Panc1 (cell line): ENCODE results near the gene MAPRE2. TPM values are rescaled to one million over a fixed set of nuclear protein-coding genes. Genes with fewer than 3 reads are reported as not detected.
"Not testable (repeated sequence)": the region's sequence is repeated elsewhere in the genome, so short reads cannot be mapped to it uniquely, and the experiment has no call there.

Experiments
- ATAC-seq: fragments of 200-7000 bp; cut with Tn5 transposase; 2 replicates; pipeline ENCODE4 v1.9.1; 2020; ENCODE audit warnings: mild to moderate bottlenecking, moderate library complexity
- BruUV-seq: library from RNA; stranded (reverse); fragments of 400-500 nt; replicated peaks from 2 replicates; lab custom pipeline; 2021; lab: Mats Ljungman, UMichigan
- CTCF ChIA-PET: fragments of 300-600 bp; sonication (Branson Sonifier 250); formaldehyde crosslinking; loops from one replicate; lab custom pipeline; 2022; ENCODE audit warnings: antibody characterized with exemption; lab: Charles Lee
- POLR2A ChIA-PET: fragments of 300-600 bp; sonication (Branson Sonifier 250); formaldehyde crosslinking; loops from one replicate; lab custom pipeline; 2022; ENCODE audit warnings: antibody characterized with exemption; lab: Charles Lee
- DNase-seq: peaks from one replicate; pipeline ENCODE4 v3.0.0-alpha.2; 2010; ENCODE audit warnings: low read depth, low spot score
- H3K27ac ChIP-seq: 2 replicates; pipeline ENCODE4 v1.5.1; 2011; ENCODE audit warnings: mild to moderate bottlenecking, low read length, inconsistent platforms
- H3K27me3 ChIP-seq: fragments of 200-500 bp; sonication (Bioruptor generic); 2 replicates; pipeline ENCODE4 v1.6.0; 2014; ENCODE audit warnings: low read length, inconsistent platforms; ENCODE audit not compliant: control insufficient read depth, insufficient read depth
- H3K36me3 ChIP-seq: fragments of 200-500 bp; sonication (Bioruptor generic); 2 replicates; pipeline ENCODE4 v1.5.1; 2014; ENCODE audit warnings: inconsistent platforms, mild to moderate bottlenecking, low read length, moderate library complexity; ENCODE audit not compliant: control insufficient read depth, insufficient read depth
- H3K4me1 ChIP-seq: 2 replicates; pipeline ENCODE4 v1.5.1; 2011; ENCODE audit warnings: inconsistent platforms, mild to moderate bottlenecking, low read length, moderate library complexity; ENCODE audit not compliant: control insufficient read depth, insufficient read depth
- H3K4me3 ChIP-seq, 2 experiments: 2 replicates each; pipeline ENCODE4 v1.5.1; 2011 to 2012; ENCODE audit warnings: low read depth in 2 of 2, low read length in 2 of 2, mild to moderate bottlenecking in 2 of 2, inconsistent platforms in 1 of 2, moderate library complexity in 1 of 2
- H3K9me3 ChIP-seq: fragments of 200-500 bp; sonication (Bioruptor generic); 2 replicates; pipeline ENCODE4 v1.5.1; 2014; ENCODE audit warnings: low read depth, mild to moderate bottlenecking, inconsistent platforms, low read length, moderate library complexity; ENCODE audit not compliant: control insufficient read depth, insufficient read depth
- CTCF ChIP-seq: fragments of 450-650 bp; IDR thresholded peaks from 2 replicates; pipeline ENCODE4 v1.5.1; 2017; ENCODE audit warnings: mild to moderate bottlenecking
- POLR2AphosphoS5 ChIP-seq: IDR thresholded peaks from 2 replicates; pipeline ENCODE4 v1.6.1; 2012; ENCODE audit warnings: mild to moderate bottlenecking, low read depth, low read length, moderate library complexity
- REST ChIP-seq, 2 experiments: IDR thresholded peaks; 2 replicates each; pipeline ENCODE4 v1.6.1; 2011 to 2012; ENCODE audit warnings: low read depth in 2 of 2, control low read depth in 1 of 2, low read length in 1 of 2, mild to moderate bottlenecking in 1 of 2, moderate library complexity in 1 of 2; ENCODE audit not compliant: insufficient read depth in 1 of 2
- SIN3A ChIP-seq: IDR thresholded peaks from 2 replicates; pipeline ENCODE4 v1.6.1; 2012; ENCODE audit warnings: low read depth, mild to moderate bottlenecking, low read length, moderate library complexity, borderline replicate concordance; ENCODE audit not compliant: insufficient read depth
- TCF7L2 ChIP-seq: IDR thresholded peaks from 2 replicates; pipeline ENCODE4 v1.6.1; 2011; ENCODE audit warnings: mild to moderate bottlenecking, low read depth, low read length, inconsistent platforms
- in situ Hi-C: cut with HindIII; loops from 2 replicates; pipeline ENCODE4 v1.10.0; 2016; ENCODE audit warnings: low sequenced_read_pairs, low pct_unique_long_range_greater_than_20kb
- intact Hi-C: fragments of 100-400 bp; cut with micrococcal nuclease; formaldehyde crosslinking; loops from one replicate; pipeline ENCODE4 v1.10.0; 2022; ENCODE audit not compliant: unreplicated experiment
- total RNA-seq: library from RNA; stranded (reverse); gene quantifications from one replicate; pipeline ENCODE4 v1.2.1, GENCODE V29; 2021; ENCODE audit not compliant: unreplicated experiment

The MAPRE2 gene
- total RNA-seq, 1 experiment from 2014 or later: 14.1 TPM

- H3K27ac ChIP-seq, H3K4me1 ChIP-seq, H3K36me3 ChIP-seq, ATAC-seq, DNase-seq, H3K9me3 ChIP-seq, intact Hi-C loops, H3K27me3 ChIP-seq, POLR2A ChIA-PET, CTCF ChIA-PET, H3K4me3 ChIP-seq, BruUV-seq, in situ Hi-C loops: not testable (repeated sequence)
Observed at GRCh38 chr18:35170323-35170722, 129.1 kb downstream of the MAPRE2 start.

- Histone ChIP-seq H3K36me3 (no peaks in the 10 kb centered on the region), H3K9me3 (no peaks in the 10 kb centered on the region), H3K4me1 (no peaks in the 10 kb centered on the region), H3K27me3 (no peaks in the 10 kb centered on the region), H3K27ac (no peak overlapping the region), H3K4me3 (no peak overlapping the region)
- no peak for ATAC-seq
- DNase-seq: no peak
- CTCF ChIA-PET: no interaction called here
- intact Hi-C loops: no loop called here
- BruUV-seq: no TSS peak
- TF ChIP-seq SIN3A (no peak), CTCF (no peak), TCF7L2 (no peak), REST (IDR thresholded peaks at IDR 0.05; ENCODE audit: insufficient read depth in 1 of 2, low read depth in 2 of 2, low read length in 1 of 2) (no peak), POLR2AphosphoS5 (no peak)
- POLR2A ChIA-PET: no interaction called here
- in situ Hi-C loops: no loop called here
Observed at GRCh38 chr18:35171315-35171987, 130.2 kb downstream of the MAPRE2 start.

GRCh38 chr18:35172009-35172408 lies 130.8 kb downstream of the MAPRE2 start:
- Histone ChIP-seq H3K36me3 (no peaks in the 10 kb centered on the region), H3K27ac (no peak overlapping the region), H3K4me3 (no peak overlapping the region), H3K27me3 (no peaks in the 10 kb centered on the region), H3K4me1 (no peaks in the 10 kb centered on the region), H3K9me3 (no peaks in the 10 kb centered on the region)
- ChIA-PET CTCF (no interaction called here), POLR2A (no interaction called here)
- DNase-seq (no peak), ATAC-seq (no peak)
- intact Hi-C loops (no loop called here), in situ Hi-C loops (no loop called here)
- BruUV-seq: no TSS peak
- TF ChIP-seq POLR2AphosphoS5 (no peak), CTCF (no peak), TCF7L2 (no peak), SIN3A (no peak)
